Measurements from ENCODE around the gene GRAMD2B. TPM values are rescaled to one million over a fixed set of nuclear protein-coding genes. Genes with fewer than 3 reads are reported as not detected.

GRAMD2B gene
- total and polyA plus RNA-seq, 2 of the 8 experiments (the other 6 are each of a cell fraction or from before 2014, with no cell fraction given), result 6.4 to 9.4 TPM

- H3K36me3 ChIP-seq (ENCODE audit: control insufficient read depth in 2 of 4, insufficient read depth in 4 of 4, low read length in 3 of 4), result no peaks in the 10 kb centered on the region
- H4K20me1 ChIP-seq (replicated peaks in 1 of 2; ENCODE audit: control insufficient read depth in 1 of 2, insufficient read depth in 2 of 2, low read length in 2 of 2), result no peaks in the 10 kb centered on the region
- CTCF ChIA-PET (ENCODE audit: partially characterized antibody), result interaction anchor here (1.3 to 1.7 kb wide), 2 partner anchors 9 to 171 kb away, joined by 3 to 8 read pairs; no protein-coding TSS in a partner anchor
- H3K27me3 ChIP-seq (replicated peaks in 1 of 4; ENCODE audit: control insufficient read depth in 3 of 4, extremely low read depth in 1 of 4, insufficient read depth in 3 of 4, low read length in 3 of 4), result no peaks in the 10 kb centered on the region
- no peak overlapping the region for H3K56ac ChIP-seq (replicated peaks; ENCODE audit: insufficient read length, low read depth, low read length)
- no peak overlapping the region for H3K4me3 ChIP-seq (ENCODE audit: extremely low read depth in 1 of 4, insufficient read depth in 2 of 4, low read depth in 3 of 4, low read length in 4 of 4)
- no peak overlapping the region for H3K4me2 ChIP-seq (ENCODE audit: insufficient read depth in 1 of 2, low read depth in 2 of 2, low read length in 2 of 2)
- peaks cover 0 to 3% (median 0%) of the 10 kb centered on the region in 4 experiments; a peak in 1 of 7 replicates for H3K4me1 ChIP-seq (replicated peaks in 1 of 4; ENCODE audit: control insufficient read depth in 3 of 4, insufficient read depth in 4 of 4, low read length in 3 of 4)
- no peak overlapping the region for H3K14ac ChIP-seq (ENCODE audit: insufficient read length)
- no peak overlapping the region for H2AFZ ChIP-seq (ENCODE audit: low read length)
- no peaks in the 10 kb centered on the region for H3K79me2 ChIP-seq (ENCODE audit: control insufficient read depth in 1 of 2, insufficient read depth in 2 of 2, low read length in 2 of 2)
- POLR2A ChIA-PET (ENCODE audit: partially characterized antibody), result no interaction called here
- no peak overlapping the region for H2AK5ac ChIP-seq (ENCODE audit: low read depth, low read length)
- H3K4ac ChIP-seq (replicated peaks; ENCODE audit: insufficient read length, low read depth, low read length), result no peak overlapping the region
- H3K23me2 ChIP-seq (ENCODE audit: low read depth, low read length), result no peaks in the 10 kb centered on the region
- H3K9me3 ChIP-seq (ENCODE audit: insufficient read depth in 2 of 2, low read depth in 1 of 2, low read length in 1 of 2), result no peaks in the 10 kb centered on the region
- H3K9ac ChIP-seq (replicated peaks in 1 of 4; ENCODE audit: extremely low read depth in 1 of 4, low read depth in 3 of 4, low read length in 3 of 4), result no peak overlapping the region
- 93% methylated on average over 5 of the region's 5 CpGs; no CpG with 5 or more reads in 1 of the 2 experiments for WGBS, 2 experiments (ENCODE audit: extremely low coverage in 1 of 2, insufficient coverage in 1 of 2, insufficient read length in 1 of 2, insufficient replicate concordance in 2 of 2, low coverage in 1 of 2, low lambda C conversion rate in 2 of 2, missing lambda C conversion rate in 1 of 2)
- no peak overlapping the region for H2BK20ac ChIP-seq (ENCODE audit: low read length)
- H4K8ac ChIP-seq (ENCODE audit: extremely low read depth, insufficient read depth, low read length), result no peak overlapping the region
- H3K27ac ChIP-seq (ENCODE audit: low read depth, low read length), result no peak overlapping the region
- H2BK120ac ChIP-seq (replicated peaks; ENCODE audit: low read depth, low read length), result no peak overlapping the region
- H3K23ac ChIP-seq (ENCODE audit: insufficient read length), result no peak overlapping the region
- H2BK12ac ChIP-seq (ENCODE audit: low read depth, low read length), result no peak overlapping the region
- H3K79me1 ChIP-seq (ENCODE audit: low read depth, low read length), result no peaks in the 10 kb centered on the region
- H2BK5ac ChIP-seq (ENCODE audit: low read depth, low read length), result no peak overlapping the region
- no peak overlapping the region for H4K91ac ChIP-seq (replicated peaks; ENCODE audit: insufficient read length, low read length)
- FAIRE-seq (no peak), DNase-seq (ENCODE audit: low read depth in 1 of 2, low spot score in 2 of 2) (no peak)
- no peak for TF ChIP-seq SP1 (IDR thresholded peaks at IDR 0.05; ENCODE audit: low read depth, low read length)
- no peak for TF ChIP-seq KDM5A (IDR thresholded peaks at IDR 0.05; ENCODE audit: low read length)
- no peak for TF ChIP-seq CEBPB (IDR thresholded peaks at IDR 0.05; ENCODE audit: low read depth, low read length)
- TF ChIP-seq TBP (IDR thresholded peaks at IDR 0.05; ENCODE audit: low read depth, low read length), result no peak
- TF ChIP-seq CTCF (IDR thresholded peaks at IDR 0.05; ENCODE audit: control extremely low read depth in 1 of 3, insufficient read depth in 1 of 3, low read depth in 1 of 3, low read length in 3 of 3), result no peak
- no peak for TF ChIP-seq POU5F1 (IDR thresholded peaks at IDR 0.05; ENCODE audit: low read depth, low read length)
- TF ChIP-seq POLR2A (IDR thresholded peaks at IDR 0.05; ENCODE audit: control extremely low read depth in 1 of 2, low read depth in 2 of 2, low read length in 2 of 2), result no peak
- no peak overlapping the region for H4K5ac ChIP-seq (ENCODE audit: insufficient read length, low read depth, low read length)
- H3K18ac ChIP-seq (ENCODE audit: extremely low read depth, low read length), result no peak overlapping the region
- no peak overlapping the region for H2BK15ac ChIP-seq (ENCODE audit: low read length)
Measured at GRCh38 chr5:126509339-126509738, 86.1 kb downstream of the GRAMD2B start.

All from H1 (cell line).